ENCODE results near the gene LYST.

The LYST gene

DNA sequence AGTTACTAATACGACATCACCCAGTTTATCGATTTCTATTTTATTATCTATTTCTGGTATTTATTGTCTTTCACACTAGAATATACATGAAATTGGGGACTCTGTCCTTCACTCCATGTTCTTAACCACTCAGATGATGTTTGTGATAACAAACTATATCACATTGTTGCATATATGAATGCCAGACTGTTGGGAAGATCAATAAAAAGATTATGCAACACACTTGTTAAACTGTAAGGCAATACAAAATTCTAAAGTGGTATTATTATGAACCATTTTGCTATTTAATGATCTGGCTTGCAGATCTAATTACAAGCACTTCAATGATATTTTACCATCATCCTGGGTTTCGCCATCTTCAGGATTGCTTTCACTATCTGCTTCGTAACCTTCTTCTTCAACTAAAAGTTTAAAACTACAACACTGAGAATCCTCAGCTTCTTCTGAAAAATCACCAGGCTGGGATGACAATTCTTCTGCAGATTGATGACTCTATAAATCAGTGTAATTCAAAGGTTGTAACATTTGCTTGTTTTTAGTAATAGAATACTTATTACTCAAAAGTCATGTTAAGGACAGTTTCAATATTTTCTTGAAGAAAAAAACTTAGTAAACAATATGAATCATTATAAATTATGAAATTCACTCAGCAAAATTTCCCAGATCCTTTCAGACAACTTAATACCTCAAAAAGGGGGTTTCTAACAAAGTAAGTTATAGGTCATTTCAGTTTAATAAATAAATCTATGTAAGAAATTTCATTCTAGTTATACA, 63.9 kb downstream of the LYST start:
- TF ChIP-seq, protein P1, sequence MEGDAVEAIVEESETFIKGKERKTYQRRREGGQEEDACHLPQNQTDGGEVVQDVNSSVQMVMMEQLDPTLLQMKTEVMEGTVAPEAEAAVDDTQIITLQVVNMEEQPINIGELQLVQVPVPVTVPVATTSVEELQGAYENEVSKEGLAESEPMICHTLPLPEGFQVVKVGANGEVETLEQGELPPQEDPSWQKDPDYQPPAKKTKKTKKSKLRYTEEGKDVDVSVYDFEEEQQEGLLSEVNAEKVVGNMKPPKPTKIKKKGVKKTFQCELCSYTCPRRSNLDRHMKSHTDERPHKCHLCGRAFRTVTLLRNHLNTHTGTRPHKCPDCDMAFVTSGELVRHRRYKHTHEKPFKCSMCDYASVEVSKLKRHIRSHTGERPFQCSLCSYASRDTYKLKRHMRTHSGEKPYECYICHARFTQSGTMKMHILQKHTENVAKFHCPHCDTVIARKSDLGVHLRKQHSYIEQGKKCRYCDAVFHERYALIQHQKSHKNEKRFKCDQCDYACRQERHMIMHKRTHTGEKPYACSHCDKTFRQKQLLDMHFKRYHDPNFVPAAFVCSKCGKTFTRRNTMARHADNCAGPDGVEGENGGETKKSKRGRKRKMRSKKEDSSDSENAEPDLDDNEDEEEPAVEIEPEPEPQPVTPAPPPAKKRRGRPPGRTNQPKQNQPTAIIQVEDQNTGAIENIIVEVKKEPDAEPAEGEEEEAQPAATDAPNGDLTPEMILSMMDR (IDR thresholded peaks at IDR 0.05), result no peak

DNA sequence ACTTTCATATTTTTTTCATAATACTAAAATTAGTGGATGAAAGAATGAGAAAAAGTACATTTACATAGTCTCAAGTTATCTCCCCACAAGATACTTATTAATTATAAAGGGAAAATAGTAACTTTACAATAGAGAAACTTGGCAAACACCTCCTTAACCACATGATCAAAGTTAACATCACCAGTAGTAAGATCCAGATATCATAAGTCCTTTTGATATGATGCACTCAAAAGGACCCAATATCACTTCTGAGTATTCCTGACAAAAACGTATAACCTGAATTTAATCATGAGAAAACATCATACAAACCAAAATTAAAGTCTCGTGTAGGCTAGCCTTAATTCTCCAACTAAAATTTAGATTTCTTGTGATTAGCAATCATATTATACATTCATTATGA, 67.4 kb downstream of the LYST start:
- TF ChIP-seq, protein P1 (IDR thresholded peaks at IDR 0.05), result no peak

DNA sequence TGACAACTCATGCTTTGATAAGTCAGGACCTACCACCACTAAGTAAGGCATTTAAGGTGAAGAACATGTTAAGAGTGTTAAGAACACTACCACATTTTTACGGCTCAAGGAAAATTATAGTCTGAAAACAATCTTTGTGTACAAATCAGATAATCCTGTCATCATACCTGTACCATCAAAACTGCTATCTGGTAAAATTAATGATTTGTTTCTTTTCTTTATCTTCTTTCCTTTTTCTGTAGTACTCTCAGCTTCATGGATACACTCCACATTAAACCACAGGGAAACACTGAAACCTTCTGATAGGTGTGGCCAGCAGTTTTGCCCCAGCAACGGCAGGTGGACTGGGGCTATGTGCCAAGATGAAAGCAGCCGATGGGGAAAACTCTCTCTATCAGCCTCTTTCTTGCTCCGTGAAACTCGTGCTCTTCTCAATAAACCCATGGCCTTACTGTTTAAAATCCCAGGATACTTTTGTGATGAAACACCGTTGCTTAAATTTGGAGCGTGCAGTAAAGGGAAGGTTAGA, 75.1 kb downstream of the LYST start:
- TF ChIP-seq, protein P1 (IDR thresholded peaks at IDR 0.05), result no peak

DNA sequence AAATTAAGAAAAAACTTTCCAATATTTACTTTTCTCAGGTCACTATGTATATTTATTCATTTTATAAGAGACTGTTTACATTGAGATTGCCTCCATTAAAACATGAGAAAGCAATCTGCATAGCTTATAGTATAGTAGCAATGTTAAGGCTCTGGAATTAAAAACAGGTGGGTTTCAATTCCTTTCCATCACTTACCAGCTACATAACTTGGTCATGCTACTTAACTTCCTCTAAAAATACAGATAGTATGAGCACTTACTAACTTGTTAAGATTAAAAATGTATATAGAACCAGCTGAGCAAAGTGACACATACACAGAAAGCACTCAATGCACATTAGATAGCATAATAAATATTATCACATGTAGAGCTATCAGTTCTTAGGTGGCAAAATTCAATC, 76.6 kb downstream of the LYST start:
- TF ChIP-seq, protein P1 (IDR thresholded peaks at IDR 0.05), result no peak

DNA sequence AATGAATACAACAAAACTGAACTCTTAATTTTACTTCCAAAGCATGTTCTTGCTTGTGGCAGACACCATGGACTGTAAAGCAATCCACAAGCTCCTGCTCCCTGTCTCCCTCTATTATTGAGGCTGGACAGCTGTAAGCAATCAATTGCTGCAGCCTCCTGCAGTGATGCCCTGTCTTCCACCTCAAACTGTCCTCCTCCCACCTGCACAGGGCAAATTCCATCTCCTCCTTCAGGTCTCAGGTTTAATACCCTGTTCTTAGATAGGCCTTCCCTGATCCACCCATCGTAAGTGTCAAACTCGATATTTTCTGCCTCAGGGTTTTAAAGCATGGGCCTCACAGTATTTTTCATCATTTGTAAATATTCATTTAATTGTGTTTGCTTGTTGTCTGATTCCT, 81.8 kb downstream of the LYST start:
- TF ChIP-seq, protein P1 (IDR thresholded peaks at IDR 0.05), result no peak

DNA sequence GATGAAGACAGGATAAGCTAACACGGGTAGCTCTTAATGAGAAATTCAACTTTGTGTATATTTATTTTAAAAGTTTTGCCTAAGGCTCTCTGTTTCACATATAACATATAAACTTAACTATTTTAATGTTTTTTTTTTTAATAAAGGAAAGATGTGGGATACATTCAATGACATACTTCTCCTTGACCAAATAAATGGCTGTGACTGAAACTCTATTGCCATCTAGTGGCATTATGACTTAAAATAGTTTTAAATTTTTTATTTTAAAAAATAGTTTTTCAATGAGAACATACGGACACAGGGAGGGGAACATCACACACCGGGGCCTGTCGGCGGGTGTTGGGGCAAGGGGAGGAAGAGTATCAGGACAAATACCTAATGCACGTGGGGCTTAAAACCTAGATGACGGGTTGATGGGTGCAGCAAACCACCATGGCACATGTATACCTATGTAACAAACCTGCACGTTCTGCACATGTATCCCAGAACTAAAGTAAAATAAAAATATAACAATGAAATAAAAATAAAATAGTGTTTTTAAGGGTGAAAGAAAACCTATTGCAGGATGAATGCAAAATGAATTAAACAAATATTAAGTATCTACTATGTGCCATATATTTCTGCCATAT, 83.4 kb downstream of the LYST start:
- TF ChIP-seq, protein P1 (IDR thresholded peaks at IDR 0.05), result peak; percentile 52

DNA sequence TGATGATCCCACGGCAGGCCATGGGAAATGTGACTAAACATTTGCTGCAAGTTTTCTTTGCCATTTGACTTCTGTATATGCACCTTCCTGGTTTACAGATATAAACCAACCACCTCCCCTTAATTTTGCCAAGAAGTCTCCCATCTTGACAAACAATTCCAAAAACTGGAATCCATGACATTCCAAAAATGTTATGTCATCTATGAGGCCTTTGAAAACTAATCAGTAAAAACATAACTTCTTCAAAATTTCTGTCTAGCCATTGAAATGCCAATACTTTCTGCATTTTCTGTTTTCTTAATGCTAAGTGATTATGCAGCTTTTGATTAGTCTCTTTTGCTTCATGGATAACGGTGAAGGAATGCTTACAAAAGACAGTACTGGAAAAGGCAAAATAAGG, 84.1 kb downstream of the LYST start:
- TF ChIP-seq, protein P1 (IDR thresholded peaks at IDR 0.05), result no peak
